Smooth muscle cell (in vitro differentiated cells): ENCODE results near the gene ARMS2. TPM values are rescaled to one million over a fixed set of nuclear protein-coding genes. Genes with fewer than 3 reads are reported as not detected.

ENCODE experiments used
- DNase-seq: peaks from one replicate; lab custom pipeline; 2025; ENCODE audit not compliant: unreplicated experiment; lab: John Stamatoyannopoulos, UW
- H2AFZ ChIP-seq: fragments of 200-600 bp; sonication (generic); 2 replicates; pipeline ENCODE4 v1.6.0; 2016; ENCODE audit warnings: antibody characterized with exemption, low read depth, mild to moderate bottlenecking
- H3F3A ChIP-seq: fragments of 200-600 bp; sonication (generic); 2 replicates; pipeline ENCODE4 v1.6.0; 2017; ENCODE audit warnings: antibody characterized with exemption, low read depth
- H3K27ac ChIP-seq: fragments of 200-600 bp; sonication (generic); 2 replicates; pipeline ENCODE4 v1.5.1; 2016; ENCODE audit warnings: low read depth, mild to moderate bottlenecking
- H3K27me3 ChIP-seq: fragments of 200-600 bp; sonication (generic); 2 replicates; pipeline ENCODE4 v1.6.1; 2016; ENCODE audit warnings: low read depth, mild to moderate bottlenecking
- H3K36me3 ChIP-seq: fragments of 200-600 bp; sonication (generic); 2 replicates; pipeline ENCODE4 v1.5.1; 2016; ENCODE audit warnings: low read depth
- H3K4me1 ChIP-seq: fragments of 200-600 bp; sonication (generic); 2 replicates; pipeline ENCODE4 v1.5.1; 2016; ENCODE audit warnings: low read depth
- H3K4me2 ChIP-seq: fragments of 200-600 bp; sonication (generic); 2 replicates; pipeline ENCODE4 v1.6.0; 2016; ENCODE audit warnings: mild to moderate bottlenecking
- H3K4me3 ChIP-seq: fragments of 200-600 bp; sonication (generic); 2 replicates; pipeline ENCODE4 v1.5.1; 2016; ENCODE audit warnings: mild to moderate bottlenecking
- H3K79me2 ChIP-seq: fragments of 200-600 bp; sonication (generic); 2 replicates; pipeline ENCODE4 v1.6.0; 2016; ENCODE audit warnings: low read depth, mild to moderate bottlenecking
- H3K9ac ChIP-seq: fragments of 200-600 bp; sonication (generic); 2 replicates; pipeline ENCODE4 v1.6.0; 2016; ENCODE audit warnings: low read depth
- H3K9me3 ChIP-seq: fragments of 200-600 bp; sonication (generic); replicated peaks from 2 replicates; pipeline ENCODE4 v1.5.1; 2016; ENCODE audit warnings: low read depth
- H4K20me1 ChIP-seq: fragments of 200-600 bp; sonication (generic); 2 replicates; pipeline ENCODE4 v1.6.0; 2016; ENCODE audit warnings: low read depth
- WGBS: methylation state at CpG from one replicate; pipeline ENCODE4 v1.1.7; 2016; ENCODE audit warnings: low lambda C conversion rate; 5-methylcytosine and 5-hydroxymethylcytosine counted together
- polyA plus RNA-seq: library from polyadenylated mRNA; unstranded; fragments of >200 nt; fragmentation: Nextera tagmentation; extraction: Ambion mirVana; gene quantifications from 2 replicates; pipeline ENCODE4 v1.2.1, GENCODE V29; 2016
- total RNA-seq: library from RNA; depleted of rRNA; stranded (reverse); fragments of >200 nt; gene quantifications from 2 replicates; pipeline ENCODE4 v1.2.3, GENCODE V29; 2014
- TF ChIP-seq, protein P1 (sequence below): fragments of 200-600 bp; sonication (generic); IDR thresholded peaks from 2 replicates; pipeline ENCODE4 v1.5.1; 2017; ENCODE audit warnings: borderline replicate concordance, mild to moderate bottlenecking, antibody characterized with exemption; ENCODE audit not compliant: insufficient read depth, poor library complexity, severe bottlenecking

ARMS2 gene
- total and polyA plus RNA-seq, 2 experiments from 2014 or later: not detected

DNA sequence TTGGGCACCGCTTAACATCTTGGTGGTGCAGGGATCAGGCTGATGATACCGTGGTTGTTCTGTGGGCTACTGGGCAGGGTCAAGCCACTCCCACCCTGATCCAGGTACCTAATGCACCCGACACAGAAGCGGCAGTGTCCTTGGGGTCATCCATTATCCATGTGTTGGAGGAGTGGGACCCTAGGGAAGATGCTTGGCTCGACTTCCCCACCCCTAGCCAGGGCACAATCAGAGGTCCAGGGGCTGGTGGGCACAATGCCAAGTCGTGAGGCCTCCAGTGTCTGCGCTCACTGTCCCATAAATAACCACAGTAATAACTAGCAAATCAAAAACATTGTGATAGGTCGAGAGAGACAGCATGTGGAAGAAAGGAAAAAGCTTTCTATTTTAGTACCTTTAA is 44.6 kb downstream of the ARMS2 start:
- Histone ChIP-seq H3K36me3 (no peaks in the 10 kb centered on the region), H3K9ac (no peak overlapping the region)
- 91% methylated on average over 8 of the region's 8 CpGs for WGBS

DNA sequence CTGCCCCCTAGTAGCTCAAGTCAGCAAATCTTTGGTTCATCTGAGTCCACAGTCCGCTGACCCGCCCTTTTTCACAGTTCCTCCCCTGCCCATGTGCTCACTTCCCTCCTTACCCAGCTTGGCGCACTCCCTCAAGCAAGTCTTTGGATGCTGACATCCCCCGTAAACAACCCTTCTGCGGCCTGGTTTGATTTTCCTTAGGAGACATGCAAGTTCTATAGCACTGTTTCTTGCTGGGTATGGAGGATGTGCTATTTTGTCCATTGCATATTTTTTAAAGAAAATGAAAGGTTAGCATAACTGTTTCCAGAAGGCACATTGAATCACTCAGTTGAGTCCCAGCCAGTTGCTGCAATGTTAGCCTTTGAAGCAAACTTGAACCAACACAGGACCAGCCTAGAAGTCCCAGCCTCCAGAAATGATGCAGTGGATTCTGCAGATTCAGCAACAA is 45.1 kb downstream of the ARMS2 start:
- no peak overlapping the region for H3K4me3 ChIP-seq
- H3K4me2 ChIP-seq: no peak overlapping the region
- no peaks in the 10 kb centered on the region for H3K79me2 ChIP-seq
- H4K20me1 ChIP-seq: no peaks in the 10 kb centered on the region
- TF ChIP-seq, protein P1, sequence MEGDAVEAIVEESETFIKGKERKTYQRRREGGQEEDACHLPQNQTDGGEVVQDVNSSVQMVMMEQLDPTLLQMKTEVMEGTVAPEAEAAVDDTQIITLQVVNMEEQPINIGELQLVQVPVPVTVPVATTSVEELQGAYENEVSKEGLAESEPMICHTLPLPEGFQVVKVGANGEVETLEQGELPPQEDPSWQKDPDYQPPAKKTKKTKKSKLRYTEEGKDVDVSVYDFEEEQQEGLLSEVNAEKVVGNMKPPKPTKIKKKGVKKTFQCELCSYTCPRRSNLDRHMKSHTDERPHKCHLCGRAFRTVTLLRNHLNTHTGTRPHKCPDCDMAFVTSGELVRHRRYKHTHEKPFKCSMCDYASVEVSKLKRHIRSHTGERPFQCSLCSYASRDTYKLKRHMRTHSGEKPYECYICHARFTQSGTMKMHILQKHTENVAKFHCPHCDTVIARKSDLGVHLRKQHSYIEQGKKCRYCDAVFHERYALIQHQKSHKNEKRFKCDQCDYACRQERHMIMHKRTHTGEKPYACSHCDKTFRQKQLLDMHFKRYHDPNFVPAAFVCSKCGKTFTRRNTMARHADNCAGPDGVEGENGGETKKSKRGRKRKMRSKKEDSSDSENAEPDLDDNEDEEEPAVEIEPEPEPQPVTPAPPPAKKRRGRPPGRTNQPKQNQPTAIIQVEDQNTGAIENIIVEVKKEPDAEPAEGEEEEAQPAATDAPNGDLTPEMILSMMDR: no peak
- no peaks in the 10 kb centered on the region for H3K4me1 ChIP-seq
- H3K9me3 ChIP-seq: no peaks in the 10 kb centered on the region
- no peaks in the 10 kb centered on the region for H3K27me3 ChIP-seq
- no peak for DNase-seq
- 76% methylated on average over 5 of the region's 5 CpGs for WGBS
- H3K36me3 ChIP-seq: no peaks in the 10 kb centered on the region
- H3K9ac ChIP-seq: no peak overlapping the region
- H2AFZ ChIP-seq: no peak overlapping the region
- no peak overlapping the region for H3K27ac ChIP-seq
- no peaks in the 10 kb centered on the region for H3F3A ChIP-seq

More for the DNA sequence above, 44.6 kb downstream of the ARMS2 start:
- no peak overlapping the region for H3K4me2 ChIP-seq
- no peaks in the 10 kb centered on the region for H3F3A ChIP-seq
- no peak for DNase-seq
- no peaks in the 10 kb centered on the region for H3K79me2 ChIP-seq
- no peak overlapping the region for H3K4me3 ChIP-seq
- H3K4me1 ChIP-seq: no peaks in the 10 kb centered on the region
- no peak overlapping the region for H2AFZ ChIP-seq
- no peaks in the 10 kb centered on the region for H4K20me1 ChIP-seq
- H3K27me3 ChIP-seq: no peaks in the 10 kb centered on the region
- H3K9me3 ChIP-seq: no peaks in the 10 kb centered on the region
- no peak overlapping the region for H3K27ac ChIP-seq
- TF ChIP-seq, protein P1: no peak

DNA sequence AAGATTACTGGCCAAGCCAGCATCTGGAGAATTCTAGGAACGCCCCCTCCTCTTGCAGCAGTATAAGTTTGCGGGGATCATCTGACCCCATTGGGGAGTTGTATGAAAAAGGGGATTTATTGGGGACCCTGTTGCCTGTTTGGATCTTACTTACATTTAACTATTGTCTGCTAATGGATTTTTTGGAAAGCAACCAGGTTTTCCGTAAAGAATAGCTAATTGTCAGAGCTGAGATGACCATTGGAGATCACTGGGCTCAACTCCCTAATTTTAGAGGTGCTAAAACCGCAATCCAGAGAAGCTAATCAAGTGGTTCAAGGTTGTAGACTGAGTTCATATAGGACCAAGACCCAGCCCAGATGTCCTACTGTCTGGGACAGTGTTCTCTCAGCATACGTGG is 45.7 kb downstream of the ARMS2 start:
- WGBS: 76% methylated on average over 5 of the region's 5 CpGs

DNA sequence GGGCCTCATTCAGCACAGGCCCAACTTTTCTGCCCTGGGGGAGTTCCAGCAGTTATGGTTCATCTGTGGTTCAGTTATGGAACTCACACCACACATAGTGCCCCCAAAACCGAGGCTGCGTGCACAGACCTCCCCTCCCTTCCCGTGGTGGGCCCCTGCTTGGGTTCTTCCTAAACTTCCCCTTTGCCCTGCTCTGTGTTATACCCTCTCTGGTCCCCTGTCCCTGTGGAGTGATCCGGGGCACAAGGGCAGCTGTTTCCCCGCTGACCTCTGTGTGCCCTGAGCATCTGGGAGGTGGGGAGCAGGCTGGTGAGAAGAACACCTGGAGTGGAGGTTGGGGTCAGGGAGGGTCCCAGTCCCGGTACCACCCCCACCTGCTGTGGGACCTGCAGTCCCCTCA is 46.3 kb downstream of the ARMS2 start:
- no peak overlapping the region for H2AFZ ChIP-seq
- no peaks in the 10 kb centered on the region for H3K27me3 ChIP-seq
- H3F3A ChIP-seq: no peaks in the 10 kb centered on the region
- H3K4me3 ChIP-seq: no peak overlapping the region
- TF ChIP-seq, protein P1: no peak
- H3K79me2 ChIP-seq: no peaks in the 10 kb centered on the region
- H3K9ac ChIP-seq: no peak overlapping the region
- no peaks in the 10 kb centered on the region for H4K20me1 ChIP-seq
- no peak for DNase-seq
- H3K36me3 ChIP-seq: no peaks in the 10 kb centered on the region
- no peaks in the 10 kb centered on the region for H3K9me3 ChIP-seq
- no peaks in the 10 kb centered on the region for H3K4me1 ChIP-seq
- 97% methylated on average over 6 of the region's 6 CpGs for WGBS
- H3K27ac ChIP-seq: no peak overlapping the region
- H3K4me2 ChIP-seq: no peak overlapping the region

More for the DNA sequence above, 45.7 kb downstream of the ARMS2 start:
- TF ChIP-seq, protein P1: no peak
- H3K27me3 ChIP-seq: no peaks in the 10 kb centered on the region
- no peak overlapping the region for H3K4me2 ChIP-seq
- no peaks in the 10 kb centered on the region for H3K9me3 ChIP-seq
- H3K9ac ChIP-seq: no peak overlapping the region
- no peaks in the 10 kb centered on the region for H3F3A ChIP-seq
- H4K20me1 ChIP-seq: no peaks in the 10 kb centered on the region
- no peak for DNase-seq
- H3K27ac ChIP-seq: no peak overlapping the region
- H2AFZ ChIP-seq: no peak overlapping the region
- no peaks in the 10 kb centered on the region for H3K4me1 ChIP-seq
- H3K4me3 ChIP-seq: no peak overlapping the region
- H3K36me3 ChIP-seq: no peaks in the 10 kb centered on the region
- H3K79me2 ChIP-seq: no peaks in the 10 kb centered on the region
